Chondrocyte (in vitro differentiated cells): ENCODE measurements around the gene TXNRD2. TPM values are rescaled to one million over a fixed set of nuclear protein-coding genes. Genes with fewer than 3 reads are reported as not detected.

Experiments used
- DNase-seq: peaks from one replicate; pipeline ENCODE4 v3.0.0; 2021; ENCODE audit warnings: mixed read lengths, low spot score
- H3K27ac Mint-ChIP-seq: one replicate; pipeline ENCODE4 v1.8.0; 2021; ENCODE audit warnings: mild to moderate bottlenecking, moderate library complexity, mixed read lengths; ENCODE audit not compliant: unreplicated experiment
- H3K27me3 Mint-ChIP-seq: 2 replicates; pipeline ENCODE4 v1.8.0; 2021; ENCODE audit warnings: low read depth, mixed read lengths
- H3K36me3 Mint-ChIP-seq: 2 replicates; pipeline ENCODE4 v1.8.0; 2021; ENCODE audit warnings: low read depth, mixed read lengths
- H3K4me1 Mint-ChIP-seq: 2 replicates; pipeline ENCODE4 v1.8.0; 2021; ENCODE audit warnings: low read depth, mild to moderate bottlenecking, mixed read lengths
- H3K4me3 Mint-ChIP-seq: one replicate; pipeline ENCODE4 v1.8.0; 2021; ENCODE audit warnings: mild to moderate bottlenecking, moderate library complexity, mixed read lengths; ENCODE audit not compliant: unreplicated experiment
- H3K9me3 Mint-ChIP-seq: 2 replicates; pipeline ENCODE4 v1.8.0; 2021; ENCODE audit warnings: low read depth, mixed read lengths
- CTCF ChIP-seq: fragments of 200-600 bp; sonication (generic); IDR thresholded peaks from 2 replicates; pipeline ENCODE4 v1.5.0; 2021; ENCODE audit warnings: antibody characterized with exemption, mild to moderate bottlenecking, moderate library complexity
- total RNA-seq: library from RNA; stranded (reverse); gene quantifications from 3 replicates; pipeline ENCODE4 v1.2.1, GENCODE V29; 2021

The TXNRD2 gene
- total RNA-seq, 1 donor from 2014 or later: 14.1 TPM

- Mint-ChIP-seq H3K9me3 (no peaks in the 10 kb centered on the region), H3K27ac (no peak overlapping the region), H3K27me3 (no peaks in the 10 kb centered on the region), H3K36me3 (no peaks in the 10 kb centered on the region), H3K4me3 (no peak overlapping the region), H3K4me1 (peaks cover 27% of the 10 kb centered on the region)
- DNase-seq: peak; percentile 86
- TF ChIP-seq CTCF: no peak
Measured at GRCh38 chr22:19888131-19888746, 53.4 kb downstream of the TXNRD2 start.

GRCh38 chr22:19887256-19887985 is 54.2 kb downstream of the TXNRD2 start:
- TF ChIP-seq CTCF: no peak
- H3K4me3 Mint-ChIP-seq: no peak overlapping the region
- peaks cover 28% of the 10 kb centered on the region for H3K4me1 Mint-ChIP-seq
- no peaks in the 10 kb centered on the region for H3K36me3 Mint-ChIP-seq
- no peak overlapping the region for H3K27ac Mint-ChIP-seq
- H3K9me3 Mint-ChIP-seq: no peaks in the 10 kb centered on the region
- H3K27me3 Mint-ChIP-seq: no peaks in the 10 kb centered on the region
- peak; percentile 49 for DNase-seq

GRCh38 chr22:19886605-19887255 is 54.9 kb downstream of the TXNRD2 start:
- Mint-ChIP-seq H3K27me3 (no peaks in the 10 kb centered on the region), H3K9me3 (no peaks in the 10 kb centered on the region), H3K27ac (no peak overlapping the region), H3K4me1 (peaks cover 28% of the 10 kb centered on the region), H3K4me3 (no peak overlapping the region), H3K36me3 (no peaks in the 10 kb centered on the region)
- DNase-seq: peak; percentile 80
- no peak for TF ChIP-seq CTCF

GRCh38 chr22:19885841-19886592 is 55.6 kb downstream of the TXNRD2 start:
- no peak overlapping the region for H3K4me3 Mint-ChIP-seq
- peak; percentile 72 for DNase-seq
- no peaks in the 10 kb centered on the region for H3K27me3 Mint-ChIP-seq
- H3K9me3 Mint-ChIP-seq: no peaks in the 10 kb centered on the region
- TF ChIP-seq CTCF: no peak
- H3K4me1 Mint-ChIP-seq: peaks cover 28% of the 10 kb centered on the region
- H3K27ac Mint-ChIP-seq: no peak overlapping the region
- no peaks in the 10 kb centered on the region for H3K36me3 Mint-ChIP-seq
